ENCODE measurements around the gene CSPG4. TPM values are rescaled to one million over a fixed set of nuclear protein-coding genes. Genes with fewer than 3 reads are reported as not detected.
"Not testable (repeated sequence)": the region's sequence is repeated elsewhere in the genome, so short reads cannot be mapped to it uniquely, and the experiment has no call there.

CSPG4 gene
- polyA plus RNA-seq, 1 experiment, result 5.8 TPM

- no peak overlapping the region for H3K4me3 ChIP-seq (ENCODE audit: low read depth, low read length)
- no peaks in the 10 kb centered on the region for H3K27me3 ChIP-seq (ENCODE audit: control insufficient read depth, insufficient read depth, low read length)
- POLR2A ChIA-PET, result no interaction called here
- TF ChIP-seq CTCF (IDR thresholded peaks at IDR 0.05; ENCODE audit: low read depth, low read length), result no peak
- CTCF ChIA-PET, result interaction anchor here (0.7 to 3.0 kb wide), 10 partner anchors 9 to 176 kb away, joined by 3 to 41 read pairs (median 8); partner anchors contain the start of gene SNX33
- no peak for DNase-seq (ENCODE audit: low read depth, low spot score)
- no peaks in the 10 kb centered on the region; the same call in 1 of the 2 replicates for H3K9me3 ChIP-seq (ENCODE audit: control insufficient read depth, insufficient read depth, low read length)
- no peak overlapping the region for H3K27ac ChIP-seq (ENCODE audit: low read depth, low read length)
Observed at GRCh38 chr15:75684648-75685047, 28.0 kb downstream of the CSPG4 start.

- H3K27ac ChIP-seq (ENCODE audit: low read depth, low read length); H3K4me3 ChIP-seq (ENCODE audit: low read depth, low read length); DNase-seq (ENCODE audit: low read depth, low spot score); H3K27me3 ChIP-seq (ENCODE audit: control insufficient read depth, insufficient read depth, low read length); POLR2A ChIA-PET; H3K9me3 ChIP-seq (ENCODE audit: control insufficient read depth, insufficient read depth, low read length): not testable (repeated sequence)
- CTCF ChIA-PET, result interaction anchor here (0.6 to 3.0 kb wide), 13 partner anchors 10 to 230 kb away, joined by 3 to 41 read pairs (median 5); partner anchors contain the start of gene SNX33
- peak; percentile 69 for TF ChIP-seq CTCF (IDR thresholded peaks at IDR 0.05; ENCODE audit: low read depth, low read length)
Observed at GRCh38 chr15:75683646-75684312, 28.9 kb downstream of the CSPG4 start.

- no peaks in the 10 kb centered on the region for H3K9me3 ChIP-seq (ENCODE audit: control insufficient read depth, insufficient read depth, low read length)
- POLR2A ChIA-PET, result interaction anchor here (1.2 kb wide), 1 partner anchor 31 kb away, joined by 3 read pairs; no protein-coding TSS in a partner anchor
- no peak overlapping the region for H3K27ac ChIP-seq (ENCODE audit: low read depth, low read length)
- DNase-seq (ENCODE audit: low read depth, low spot score), result no peak
- CTCF ChIA-PET, result interaction anchor here (0.6 to 1.6 kb wide), 4 partner anchors 35 to 283 kb away, joined by 4 to 9 read pairs (median 5); partner anchors contain the start of gene SNX33
- H3K4me3 ChIP-seq (ENCODE audit: low read depth, low read length), result no peak overlapping the region
- no peak for TF ChIP-seq CTCF (IDR thresholded peaks at IDR 0.05; ENCODE audit: low read depth, low read length)
- H3K27me3 ChIP-seq (ENCODE audit: control insufficient read depth, insufficient read depth, low read length), result no peaks in the 10 kb centered on the region
Observed at GRCh38 chr15:75682181-75683135, 30.2 kb downstream of the CSPG4 start.

GRCh38 chr15:75680007-75680789 lies 32.5 kb downstream of the CSPG4 start:
- no peak for DNase-seq (ENCODE audit: low read depth, low spot score)
- Histone ChIP-seq H3K4me3 (ENCODE audit: low read depth, low read length) (no peak overlapping the region), H3K27ac (ENCODE audit: low read depth, low read length) (no peak overlapping the region), H3K9me3 (ENCODE audit: control insufficient read depth, insufficient read depth, low read length) (no peaks in the 10 kb centered on the region), H3K27me3 (ENCODE audit: control insufficient read depth, insufficient read depth, low read length) (no peaks in the 10 kb centered on the region)
- ChIA-PET POLR2A (no interaction called here), CTCF (interaction anchor here (0.7 to 1.7 kb wide), 3 partner anchors 9 to 122 kb away, joined by 3 to 5 read pairs (median 4); no protein-coding TSS in a partner anchor)
- no peak for TF ChIP-seq CTCF (IDR thresholded peaks at IDR 0.05; ENCODE audit: low read depth, low read length)

GRCh38 chr15:75678324-75678690 lies 34.3 kb downstream of the CSPG4 start:
- not testable (repeated sequence) for H3K27ac ChIP-seq (ENCODE audit: low read depth, low read length); DNase-seq (ENCODE audit: low read depth, low spot score); H3K27me3 ChIP-seq (ENCODE audit: control insufficient read depth, insufficient read depth, low read length); H3K9me3 ChIP-seq (ENCODE audit: control insufficient read depth, insufficient read depth, low read length); H3K4me3 ChIP-seq (ENCODE audit: low read depth, low read length)
- ChIA-PET CTCF (interaction anchor here (1.1 kb wide), 1 partner anchor 40 kb away, joined by 5 read pairs; no protein-coding TSS in a partner anchor), POLR2A (interaction anchor here (0.6 kb wide), 1 partner anchor 143 kb away, joined by 6 read pairs; no protein-coding TSS in a partner anchor)
